Hindlimb muscle (tissue), 1 donor: ENCODE measurements around the gene SCAMP3. TPM values are rescaled to one million over a fixed set of nuclear protein-coding genes. Genes with fewer than 3 reads are reported as not detected.
"Not testable (repeated sequence)": the region's sequence is repeated elsewhere in the genome, so short reads cannot be mapped to it uniquely, and the experiment has no call there.

Source experiments
- DNase-seq: peaks from one replicate; pipeline ENCODE4 v3.0.0-alpha.2; 2013
- polyA plus RNA-seq: library from polyadenylated mRNA; unstranded; fragments of 120-200 nt; gene quantifications from one replicate; pipeline ENCODE4 v1.2.1, GENCODE V29; 2013; ENCODE audit not compliant: insufficient read length

The SCAMP3 gene
- 46.5 TPM for polyA plus RNA-seq

DNA sequence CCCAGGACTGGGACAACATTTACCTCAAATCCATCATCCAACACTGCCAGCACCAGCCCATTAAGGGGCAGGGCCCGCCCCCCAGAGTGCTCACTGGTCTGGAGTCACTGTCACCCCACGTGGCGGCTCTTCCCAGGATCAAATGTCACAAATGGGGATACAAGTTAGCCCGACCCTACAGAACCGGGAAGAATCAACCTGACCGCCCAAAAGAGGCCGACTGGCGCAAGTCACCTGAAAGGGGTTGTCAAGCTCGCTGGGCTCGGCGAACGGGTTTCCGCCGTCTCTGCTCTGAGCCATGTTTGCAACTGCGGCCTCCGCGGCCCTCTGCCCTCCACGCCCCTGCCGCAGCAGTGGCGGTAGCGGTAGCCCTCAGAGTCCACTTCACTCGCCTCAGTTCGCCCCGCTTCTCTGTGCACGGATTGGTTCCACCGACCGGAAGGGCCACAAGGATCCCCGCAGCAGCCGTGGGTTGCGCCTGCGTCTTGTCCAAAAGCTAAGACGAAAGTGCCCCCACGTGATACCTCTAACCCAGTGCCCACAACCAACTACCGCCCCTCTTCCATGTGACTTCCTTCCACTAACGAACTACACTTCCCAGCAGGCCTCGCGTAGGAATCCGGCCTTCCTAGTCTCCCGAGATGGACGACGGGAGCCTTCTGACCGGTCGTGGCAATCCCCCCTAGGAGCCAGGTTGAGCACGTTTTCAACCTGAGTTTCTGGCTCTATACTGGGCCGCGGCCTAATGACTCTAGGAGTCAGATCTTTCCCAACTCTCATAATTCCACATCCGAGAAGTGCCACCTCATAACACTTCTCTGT, at the start of gene SCAMP3:
TSS of gene SCAMP3 (minus strand) at position 509 of the 822 bp plus-strand sequence. CDS start at position 300, 209 bp downstream.
- DNase-seq, result peak; percentile 95

DNA sequence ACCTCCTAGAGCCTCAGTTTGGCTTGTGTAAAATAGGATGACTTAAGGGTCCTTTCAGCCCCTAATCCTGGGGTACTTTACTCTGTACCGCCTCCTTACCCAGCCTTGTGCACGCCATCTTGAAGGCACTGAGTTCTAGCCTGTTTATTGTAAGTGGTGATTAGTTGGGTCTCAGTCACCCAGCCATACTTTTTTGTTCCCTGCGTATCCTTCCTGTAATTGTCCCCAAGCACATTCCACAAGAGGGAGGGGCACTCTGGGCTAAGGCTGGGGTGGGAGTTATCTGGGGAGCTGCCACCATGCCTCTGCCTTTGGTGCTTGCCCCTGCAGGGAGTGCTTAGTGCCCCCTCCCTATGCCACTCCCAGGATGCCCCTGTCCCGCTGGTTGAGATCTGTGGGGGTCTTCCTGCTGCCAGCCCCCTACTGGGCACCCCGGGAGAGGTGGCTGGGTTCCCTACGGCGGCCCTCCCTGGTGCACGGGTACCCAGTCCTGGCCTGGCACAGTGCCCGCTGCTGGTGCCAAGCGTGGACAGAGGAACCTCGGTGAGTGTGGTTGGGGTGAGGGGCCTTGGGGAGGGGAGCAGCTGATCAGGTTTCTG, 47.4 kb upstream of the SCAMP3 start:
- DNase-seq, result no peak

DNA sequence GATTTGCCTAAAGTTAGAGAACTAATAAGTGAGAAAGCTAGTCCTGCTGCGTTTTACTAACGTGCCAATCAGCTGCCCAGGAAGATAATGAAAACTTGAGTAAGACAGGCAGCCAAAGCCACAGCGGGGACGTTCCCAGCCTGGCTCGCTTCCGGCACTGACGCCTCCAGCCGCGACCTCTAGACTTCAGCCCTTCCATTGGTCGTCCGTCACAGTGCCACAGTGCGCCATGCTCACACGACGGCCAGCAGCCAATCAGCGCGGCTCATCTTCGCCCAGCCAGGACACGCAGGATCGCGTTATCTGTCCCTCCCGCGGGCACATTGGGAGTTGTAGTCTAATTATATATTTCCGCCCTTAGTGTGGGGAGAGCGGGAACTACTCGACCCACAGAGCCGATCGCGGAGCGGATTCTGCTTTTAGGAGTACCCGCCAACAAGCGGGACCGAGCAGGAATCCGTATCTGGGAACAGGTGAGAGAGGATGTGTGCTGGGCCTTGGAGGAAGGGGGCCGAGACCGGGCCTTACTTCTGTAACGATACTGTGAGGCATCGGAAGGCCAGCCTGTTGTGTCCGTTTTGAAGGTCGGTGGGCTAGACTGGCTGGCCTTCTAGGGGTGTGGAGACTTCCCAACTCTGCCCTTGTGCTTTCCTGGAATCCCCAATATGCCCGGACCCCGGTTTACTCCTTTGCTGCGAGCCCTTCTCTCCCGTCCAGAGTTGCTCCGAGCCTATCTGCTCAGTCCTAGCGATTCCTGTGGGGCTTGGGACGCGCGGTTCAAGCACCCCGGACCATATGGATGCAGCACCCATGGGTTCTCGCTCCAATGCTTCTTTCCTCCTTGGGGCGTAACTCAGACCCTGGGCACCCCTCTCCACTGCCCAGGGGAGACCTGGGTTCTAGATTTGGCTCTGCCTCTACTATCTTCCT, 46.6 kb upstream of the SCAMP3 start, which contains the start of gene FDPS:
TSS of gene FDPS (plus strand) at position 374 of the 930 bp plus-strand sequence. CDS start 924 bp downstream, outside the sequence.
- DNase-seq, result peak; percentile 99

DNA sequence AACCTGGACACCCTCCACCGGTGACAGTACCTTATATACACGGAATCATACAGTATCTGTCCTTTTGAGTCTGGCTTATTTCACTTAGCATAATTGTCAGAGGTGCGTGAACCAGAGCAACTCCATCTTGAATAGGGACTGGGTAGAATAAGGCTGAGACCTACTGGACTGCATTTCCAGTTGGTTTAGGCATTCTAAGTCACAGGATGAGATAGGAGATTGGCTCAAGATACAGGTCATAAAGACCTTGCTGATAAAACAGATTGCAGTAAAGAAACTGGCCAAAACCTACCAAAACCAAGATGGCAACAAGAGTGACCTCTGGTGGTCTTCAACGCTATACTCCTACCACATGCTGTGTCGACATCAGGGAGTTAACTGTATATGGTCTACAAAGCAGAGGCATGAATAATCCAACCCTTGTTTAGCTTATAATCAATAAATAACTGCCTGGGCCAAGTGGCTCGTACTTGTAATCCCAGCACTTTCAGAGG, 45.1 kb upstream of the SCAMP3 start:
- DNase-seq, result peak; percentile 26

DNA sequence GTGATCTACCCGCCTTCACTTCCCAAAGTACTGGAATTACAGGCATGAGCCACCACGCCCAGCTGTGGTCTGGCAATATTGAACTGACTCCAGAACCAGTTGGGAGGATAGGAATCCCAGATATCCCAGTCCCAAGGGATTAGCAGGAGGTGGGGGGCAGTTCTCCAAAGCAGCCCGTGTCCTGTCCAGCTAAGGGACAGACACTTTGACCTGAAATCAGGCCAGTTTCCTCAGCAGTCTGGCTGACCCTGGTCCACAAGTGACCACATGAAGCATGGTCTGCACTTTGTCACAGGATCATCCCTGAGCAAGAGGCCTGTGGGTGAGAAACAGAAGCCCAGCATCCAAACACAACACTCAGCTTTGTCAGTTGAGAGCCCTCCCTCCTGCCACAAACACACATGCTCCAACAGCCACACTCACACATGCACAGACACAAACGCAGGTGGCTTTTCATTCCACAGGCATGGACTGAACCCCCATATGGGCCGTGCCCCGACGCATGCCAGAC, 43.8 kb upstream of the SCAMP3 start:
- no peak for DNase-seq

DNA sequence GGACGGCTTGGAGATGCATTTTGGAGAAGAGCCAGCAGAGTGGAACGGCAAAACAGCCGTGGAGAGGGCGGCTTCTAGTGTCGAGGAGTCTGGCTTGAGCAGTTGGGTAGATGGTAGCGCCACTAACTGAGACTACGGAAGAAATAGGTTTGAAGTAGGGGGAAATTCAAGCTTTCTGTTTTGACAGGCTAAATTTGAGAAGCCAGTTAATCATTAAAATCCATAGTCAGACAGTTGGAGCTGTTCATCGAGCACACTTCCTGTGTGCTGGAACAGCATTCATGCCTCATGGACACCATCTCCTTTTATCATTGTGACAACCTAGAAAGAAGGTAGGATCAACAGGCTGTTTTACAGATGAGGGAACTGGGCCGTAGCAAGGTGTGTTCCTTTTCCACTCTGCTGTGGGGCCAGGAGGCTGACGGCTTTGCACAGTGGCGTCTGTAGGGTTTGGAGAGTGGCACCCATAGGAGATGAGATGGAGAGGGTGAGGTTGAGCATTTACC, 42.5 kb upstream of the SCAMP3 start:
- DNase-seq, result no peak

DNA sequence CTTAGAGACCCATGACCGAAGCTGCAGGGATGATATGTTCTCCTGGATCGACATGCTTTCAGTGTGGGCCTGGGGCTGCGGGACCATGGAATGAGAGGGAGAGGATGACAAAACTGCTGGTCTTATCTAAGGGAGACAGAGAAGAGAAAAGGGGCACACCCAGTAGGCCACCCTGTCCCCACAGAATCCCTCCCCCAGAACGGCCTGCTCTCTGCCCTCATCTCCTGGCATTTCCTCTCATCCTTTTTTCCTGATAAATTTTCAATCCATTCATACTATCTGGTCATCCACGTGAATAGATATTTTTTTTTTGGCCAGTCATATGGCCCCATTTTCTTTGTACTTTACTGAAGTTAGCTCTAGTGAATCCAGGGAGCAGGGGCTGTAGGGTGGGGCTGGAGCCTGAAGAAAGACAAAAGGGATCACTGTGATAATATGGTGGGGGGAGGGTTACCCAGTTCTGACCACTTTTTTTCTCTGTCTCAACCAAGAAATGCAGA, 39.2 kb upstream of the SCAMP3 start, which contains the start of gene PKLR:
TSS of gene PKLR (minus strand) at position 97 of the 500 bp plus-strand sequence. CDS start at position 54, 43 bp downstream.
- no peak for DNase-seq

DNA sequence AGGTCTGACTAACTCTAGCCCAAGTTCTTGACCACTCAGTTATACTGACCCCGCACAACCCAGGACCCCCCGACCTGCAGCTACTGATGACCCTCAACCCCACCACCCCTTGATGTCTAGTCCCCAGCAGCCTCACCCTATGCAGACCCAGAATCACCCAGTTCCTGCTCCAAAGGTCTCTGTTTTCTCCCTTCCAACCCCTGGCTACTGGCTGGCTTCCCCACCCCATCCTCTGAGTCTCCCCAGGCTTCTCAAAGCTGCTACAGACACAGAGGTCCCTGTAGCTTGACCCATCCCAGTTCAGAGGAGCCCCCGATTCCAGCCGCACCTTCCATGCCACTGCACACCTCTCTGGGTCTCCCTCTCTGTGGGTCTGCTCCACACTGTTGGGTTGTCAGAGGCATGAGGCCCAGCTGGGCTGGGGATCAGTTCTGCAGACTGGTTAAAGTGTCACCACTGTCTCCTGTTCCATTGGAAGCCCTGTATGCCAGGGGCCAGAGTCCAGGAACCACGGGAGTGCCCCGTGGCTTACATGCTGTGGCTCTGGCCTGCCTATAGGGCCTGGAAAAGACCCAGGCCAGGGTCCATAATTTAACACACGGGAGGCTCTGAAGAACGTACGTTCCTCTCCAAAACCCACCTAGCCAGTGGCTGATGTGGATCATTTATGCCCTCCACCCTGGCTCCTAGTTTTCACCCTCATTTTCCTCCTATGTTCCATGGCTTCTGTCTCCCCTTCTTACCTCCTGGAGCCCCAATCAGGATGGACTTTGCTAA, 38.6 kb upstream of the SCAMP3 start:
- DNase-seq, result no peak

DNA sequence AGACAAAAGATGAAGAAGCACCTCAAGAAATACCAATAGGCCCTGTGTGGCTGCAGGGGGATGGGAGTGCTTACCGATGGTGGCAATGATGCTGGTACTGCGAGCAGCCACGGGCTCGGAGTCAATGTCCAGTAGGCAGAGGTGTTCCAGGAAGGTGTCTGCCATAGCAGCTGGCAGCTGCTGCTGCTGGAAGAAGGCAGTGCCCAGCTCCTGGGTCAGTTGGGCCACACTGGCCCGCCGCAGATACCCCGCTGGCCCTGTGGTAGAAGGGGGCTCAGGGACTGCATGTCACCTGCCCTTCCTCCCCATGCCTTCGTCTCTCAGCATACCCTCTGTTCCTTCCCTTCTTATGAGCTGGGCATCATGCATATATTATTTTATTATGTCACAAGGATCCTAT, 37.9 kb upstream of the SCAMP3 start:
- no peak for DNase-seq

DNA sequence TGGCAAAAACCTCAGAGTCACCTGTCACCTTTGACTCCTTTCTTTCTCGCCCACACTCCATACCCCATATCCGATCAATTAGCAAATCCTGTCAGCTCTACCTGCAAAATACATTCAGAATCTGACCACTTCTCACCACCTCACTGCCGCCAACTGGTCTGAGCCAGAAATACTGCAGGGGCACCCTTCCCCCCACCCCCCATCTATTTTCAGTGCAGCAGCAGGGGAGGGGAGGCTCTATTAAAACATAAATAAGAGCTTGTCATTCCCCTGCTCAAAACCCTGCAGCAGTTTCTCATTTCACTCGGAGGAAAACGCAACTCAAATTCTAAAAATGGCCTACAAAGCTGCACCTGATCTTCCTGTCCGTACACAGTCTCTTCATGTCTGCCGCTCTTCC, 35.2 kb upstream of the SCAMP3 start:
- no peak for DNase-seq

DNA sequence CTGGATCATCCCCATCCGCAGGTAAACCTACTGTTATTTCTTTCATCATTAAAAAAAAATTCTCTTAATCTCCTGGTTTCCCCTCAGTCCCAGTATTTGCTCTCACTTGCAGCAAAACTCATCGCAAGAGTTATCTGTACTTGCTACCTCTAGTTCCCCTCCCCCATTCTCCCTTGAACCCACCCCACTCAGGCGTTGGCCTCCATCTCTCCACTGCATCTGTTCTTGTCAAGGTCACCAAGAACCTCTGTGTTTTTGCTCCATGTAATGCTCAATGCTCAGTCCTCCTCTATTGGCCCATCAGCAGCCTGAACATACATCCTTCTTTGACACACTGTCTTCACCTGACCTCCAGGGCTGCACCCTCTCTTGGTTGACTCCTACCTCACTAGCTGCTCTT, 34.5 kb upstream of the SCAMP3 start:
- no peak for DNase-seq

DNA sequence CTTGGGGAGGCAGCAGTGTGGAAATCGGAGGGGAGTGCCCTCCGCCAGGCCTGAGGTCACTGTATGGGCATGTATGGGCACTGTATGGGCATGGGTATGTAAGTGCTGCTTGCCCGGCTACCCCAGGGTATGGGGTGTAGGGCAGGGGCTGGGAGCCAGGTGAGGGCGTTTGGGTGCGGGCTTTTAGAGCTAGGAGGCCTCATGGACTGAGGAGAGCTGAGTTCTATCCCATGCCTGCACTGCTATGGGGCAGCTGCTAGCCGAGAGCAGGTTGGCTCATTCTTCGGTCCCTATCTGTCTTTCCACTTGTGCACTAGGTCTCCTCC, 33.7 kb upstream of the SCAMP3 start:
- no peak for DNase-seq

DNA sequence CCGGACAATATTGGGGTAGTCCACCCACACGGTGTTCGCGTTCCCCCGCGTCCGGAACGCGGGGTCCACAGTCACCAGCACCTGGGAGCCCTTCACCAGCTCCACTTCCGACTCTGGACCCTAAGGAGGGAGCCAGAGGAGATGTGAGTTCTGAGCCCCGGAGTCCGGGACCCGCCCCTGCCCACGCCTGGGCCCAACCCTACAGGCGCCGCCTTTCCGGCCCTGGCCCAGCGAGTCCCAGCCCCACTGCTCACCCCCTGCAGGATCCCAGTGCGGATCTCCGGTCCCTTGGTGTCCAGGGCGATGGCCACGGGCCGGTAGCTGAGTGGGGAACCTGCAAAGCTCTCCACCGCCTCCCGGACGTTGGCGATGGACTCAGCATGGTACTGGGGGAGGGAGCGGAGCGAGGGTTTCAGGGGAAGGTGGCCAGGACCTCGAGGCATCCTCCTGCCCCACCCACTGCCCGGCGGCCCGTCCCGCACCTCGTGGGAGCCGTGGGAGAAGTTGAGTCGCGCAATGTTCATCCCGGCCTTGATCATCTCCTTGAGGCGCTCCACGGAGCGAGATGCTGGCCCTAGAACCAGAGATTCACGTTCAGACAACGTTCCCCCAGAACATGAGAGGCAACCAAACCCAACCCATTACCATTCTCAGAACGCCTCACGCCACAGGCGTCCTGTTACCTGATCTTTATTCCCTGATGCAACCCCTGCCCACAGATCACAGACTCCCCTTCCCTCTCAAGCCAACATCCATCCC, 33.2 kb upstream of the SCAMP3 start:
- DNase-seq, result no peak

DNA sequence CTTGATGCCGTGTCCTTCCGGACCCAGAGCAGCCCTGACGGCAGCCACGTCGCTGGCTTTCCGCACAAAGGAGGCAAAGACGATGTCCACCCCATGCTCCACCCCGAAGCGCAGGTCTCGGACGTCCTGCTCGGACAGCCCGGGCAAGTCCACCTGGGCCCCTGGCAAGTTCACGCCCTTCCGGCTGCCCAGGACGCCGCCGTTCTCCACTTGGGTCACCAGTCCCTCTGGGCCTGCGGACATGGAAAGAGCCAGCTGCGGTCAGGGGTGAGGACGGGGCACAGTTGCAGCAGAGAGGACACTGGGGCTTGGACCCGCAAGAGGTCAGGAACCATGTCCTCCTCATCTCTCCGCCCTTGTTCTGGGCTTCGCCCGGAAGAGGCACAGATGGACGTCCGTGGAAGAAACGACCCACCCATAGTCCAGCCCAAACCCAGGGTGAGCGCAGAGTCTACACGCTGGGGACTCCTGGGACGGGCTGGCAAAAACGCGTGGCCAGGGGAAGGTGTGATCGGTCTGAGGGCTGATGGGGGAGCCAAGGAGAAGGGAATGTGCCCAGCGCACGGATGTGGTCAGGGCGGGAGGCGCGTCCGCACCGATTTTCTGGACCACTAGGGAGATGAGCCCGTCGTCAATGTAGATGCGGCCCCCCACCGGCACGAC, 32.5 kb upstream of the SCAMP3 start:
- no peak for DNase-seq

DNA sequence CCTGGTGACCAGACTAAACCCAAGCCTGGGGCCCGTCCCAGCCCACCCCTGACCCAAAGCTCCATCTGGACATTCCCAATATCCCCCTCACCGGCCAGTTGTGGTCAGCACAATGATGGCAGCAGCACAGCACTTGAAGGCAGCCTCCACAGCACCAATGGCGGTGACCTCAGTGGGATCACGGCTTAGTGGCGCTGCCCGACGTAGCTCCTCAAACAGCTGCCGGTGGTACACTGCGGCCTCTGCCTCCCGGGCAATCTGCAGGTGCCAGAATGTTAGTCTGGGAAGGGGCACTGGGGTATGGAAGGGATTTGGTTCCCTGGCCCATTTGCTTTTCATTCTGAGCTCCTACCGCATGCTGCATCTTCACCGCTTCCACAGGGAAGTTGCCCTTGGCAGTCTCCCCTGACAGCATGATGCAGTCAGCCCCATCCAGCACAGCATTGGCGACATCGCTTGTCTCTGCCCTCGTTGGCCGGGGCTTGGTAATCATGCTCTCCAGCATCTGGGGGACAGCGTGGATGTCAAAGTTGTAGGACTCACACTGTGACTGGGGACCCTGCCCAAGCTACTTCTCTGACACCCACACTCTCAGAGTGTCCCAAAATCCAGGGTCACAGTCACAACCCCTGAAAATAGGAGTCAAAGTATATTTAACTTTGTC, 31.1 kb upstream of the SCAMP3 start:
- DNase-seq, result no peak

DNA sequence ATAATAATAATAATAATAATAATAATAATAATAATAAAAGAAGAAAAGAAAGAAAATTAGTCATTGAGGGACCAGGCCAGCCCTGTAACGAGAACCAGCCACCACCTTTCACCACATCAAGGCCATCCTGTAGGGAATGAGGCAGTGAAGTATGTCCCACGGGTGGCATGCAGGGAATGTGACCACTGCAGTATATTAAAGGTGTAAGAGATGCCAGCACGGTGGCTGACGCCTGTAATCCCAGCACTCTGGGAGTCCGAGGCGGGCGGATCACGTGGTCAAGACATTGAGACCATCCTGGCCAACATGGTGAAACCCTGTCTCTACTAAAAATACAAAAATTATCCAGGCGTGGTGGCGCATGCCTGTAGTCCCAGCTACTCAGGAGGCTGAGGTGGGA, 28.8 kb upstream of the SCAMP3 start:
- not testable (repeated sequence) for DNase-seq

DNA sequence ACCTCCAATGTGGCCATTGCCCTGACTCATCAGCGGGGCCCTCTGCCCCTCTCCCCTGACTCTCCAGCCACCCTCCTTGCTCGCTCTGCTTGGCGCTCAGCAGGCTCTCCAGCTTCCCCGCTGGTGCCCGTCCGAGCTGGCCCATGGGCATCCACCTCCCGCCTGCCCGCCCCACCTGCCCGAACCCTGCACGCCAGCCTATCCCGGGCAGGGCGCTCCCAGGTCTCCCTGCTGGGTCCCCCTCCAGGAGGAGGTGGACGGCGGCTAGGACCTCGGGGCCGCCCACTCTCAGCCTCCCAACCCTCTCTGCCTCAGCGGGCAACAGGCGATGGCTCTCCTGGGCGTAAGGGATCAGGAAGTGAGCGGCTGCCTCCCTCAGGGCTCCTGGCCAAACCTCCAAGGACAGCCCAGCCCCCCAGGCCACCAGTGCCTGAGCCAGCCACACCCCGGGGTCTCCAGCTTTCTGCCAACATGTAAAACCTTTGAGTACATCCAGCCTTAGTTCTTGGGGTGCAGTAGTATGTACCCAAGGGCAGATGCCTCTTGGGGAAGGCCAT, 25.9 kb upstream of the SCAMP3 start:
- DNase-seq, result no peak

DNA sequence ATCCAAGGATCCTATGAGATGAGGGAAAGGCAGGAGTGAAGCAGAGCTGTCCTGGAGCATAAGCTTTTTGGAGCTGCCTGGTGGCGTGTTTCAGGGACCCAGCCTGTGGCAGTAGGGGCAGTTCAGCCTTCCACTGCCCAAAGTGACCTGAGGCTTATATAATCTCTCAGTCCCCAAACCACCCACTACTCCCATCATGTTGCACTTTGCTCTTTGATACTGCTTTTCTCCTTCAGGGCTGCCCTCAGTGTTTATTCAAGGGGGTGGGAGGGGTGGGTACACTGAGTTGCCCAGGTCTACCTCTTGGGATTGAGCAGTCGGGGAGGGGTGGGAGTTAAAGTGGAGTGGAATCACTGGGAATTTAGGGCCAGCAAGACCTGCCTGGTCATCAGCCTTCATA, 24.4 kb upstream of the SCAMP3 start:
- no peak for DNase-seq

DNA sequence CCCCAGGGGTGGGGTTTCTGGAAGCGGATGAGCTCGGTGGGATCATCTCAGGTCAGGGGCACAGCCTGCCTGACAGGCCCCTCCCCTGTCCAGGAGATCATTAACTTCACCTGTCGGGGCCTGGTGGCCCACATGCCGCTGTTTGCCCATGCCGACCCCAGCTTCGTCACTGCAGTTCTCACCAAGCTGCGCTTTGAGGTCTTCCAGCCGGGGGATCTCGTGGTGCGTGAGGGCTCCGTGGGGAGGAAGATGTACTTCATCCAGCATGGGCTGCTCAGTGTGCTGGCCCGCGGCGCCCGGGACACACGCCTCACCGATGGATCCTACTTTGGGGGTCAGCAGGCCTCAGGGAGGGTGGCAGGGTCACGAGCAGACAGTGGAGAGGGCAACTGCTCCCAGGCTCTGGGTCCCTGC, 23.5 kb upstream of the SCAMP3 start:
- no peak for DNase-seq
